ENCODE results near the gene ICA1.

- TF ChIP-seq EZH2 (IDR thresholded peaks at IDR 0.05) (no peak), POLR2AphosphoS5 (IDR thresholded peaks at IDR 0.05; ENCODE audit: borderline replicate concordance, low read depth, low read length) (no peak)
These were observed 119.5 kb downstream of the ICA1 start for GRCh38 chr7:8142477-8142876.

All from SK-N-MC (cell line).